GM21737 (cell line): ENCODE measurements around the gene FAM53B.
"Not testable (repeated sequence)": the region's sequence is repeated elsewhere in the genome, so short reads cannot be mapped to it uniquely, and the experiment has no call there.

Experiments
- ATAC-seq: cut with Tn5 transposase; IDR thresholded peaks from one replicate; pipeline ENCODE4 v1.9.1; 2021; ENCODE audit warnings: mild to moderate bottlenecking, moderate library complexity; ENCODE audit not compliant: unreplicated experiment

Gene FAM53B

GRCh38 chr10:124591123-124591495, 153.1 kb downstream of the FAM53B start:
- no peak for ATAC-seq

DNA sequence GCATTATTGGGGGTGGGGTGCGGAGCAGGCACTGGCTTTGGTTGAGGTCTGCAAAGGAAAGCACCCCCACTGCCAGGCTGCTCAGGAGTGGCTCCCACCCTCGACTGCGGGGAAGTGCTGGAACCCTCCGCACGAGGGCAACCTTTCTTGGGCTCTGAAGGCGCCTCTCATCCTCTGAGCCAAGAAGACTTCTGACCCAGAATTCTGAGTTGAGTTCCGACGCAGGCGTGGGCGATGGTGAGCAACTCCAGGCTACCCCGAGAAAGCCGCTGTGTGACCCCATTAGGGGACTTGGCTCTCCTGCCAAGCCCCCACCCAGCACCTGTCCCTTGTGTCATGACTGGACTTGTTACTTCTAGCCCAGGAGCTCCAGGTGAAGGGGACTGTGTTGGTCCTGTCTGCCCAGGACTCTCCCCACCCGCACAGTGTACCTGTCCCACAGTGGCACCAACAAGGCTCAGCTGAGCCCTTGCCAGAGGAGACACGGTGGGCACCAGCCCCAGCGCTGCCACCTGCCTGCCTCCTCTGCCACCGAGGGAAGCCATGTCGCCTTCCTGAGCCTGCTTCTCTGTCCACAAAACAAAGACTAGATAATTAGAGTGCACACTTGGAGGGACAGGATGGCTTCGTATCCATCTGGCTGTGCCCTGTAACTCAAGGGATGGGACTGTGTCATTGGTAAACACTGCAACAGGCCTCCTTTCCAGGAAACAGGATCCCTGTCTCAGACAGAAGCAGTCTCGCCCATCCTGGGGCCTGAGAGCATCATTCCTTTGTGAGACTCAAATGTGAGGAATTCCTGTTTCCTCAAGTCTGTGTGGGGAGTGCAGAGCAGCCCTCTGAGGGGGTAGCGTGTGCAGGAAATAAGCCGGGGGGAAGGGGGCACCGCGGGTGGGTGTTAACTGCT, 153.7 kb downstream of the FAM53B start:
- ATAC-seq = no peak

DNA sequence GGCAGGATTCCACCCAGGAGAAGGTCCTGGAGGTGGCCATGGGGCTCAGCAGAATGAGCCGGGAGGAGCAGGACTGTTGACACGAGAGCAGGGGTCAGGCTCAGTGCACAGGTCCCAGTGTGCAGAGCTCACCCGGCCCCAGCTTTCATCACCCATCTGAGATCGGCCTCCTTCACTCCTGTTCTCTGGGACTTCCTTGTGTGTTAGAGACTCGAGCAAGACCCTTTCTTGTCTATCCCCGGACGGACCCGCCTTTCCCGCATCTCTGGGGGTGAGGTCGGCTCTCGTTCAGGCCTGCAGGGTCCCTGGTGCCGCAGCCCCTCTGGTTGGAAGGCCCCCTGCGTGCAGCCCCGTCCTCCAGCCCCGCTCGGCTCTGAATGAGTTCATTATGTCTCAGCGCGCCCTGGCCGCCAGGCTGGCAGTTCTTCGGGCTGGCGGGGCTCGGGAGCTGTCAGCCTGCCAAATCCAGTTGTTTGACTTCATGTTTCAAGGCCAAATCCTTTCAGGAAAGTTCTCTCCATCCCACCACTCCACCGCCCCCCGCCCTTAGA, 154.6 kb downstream of the FAM53B start:
- no peak for ATAC-seq

DNA sequence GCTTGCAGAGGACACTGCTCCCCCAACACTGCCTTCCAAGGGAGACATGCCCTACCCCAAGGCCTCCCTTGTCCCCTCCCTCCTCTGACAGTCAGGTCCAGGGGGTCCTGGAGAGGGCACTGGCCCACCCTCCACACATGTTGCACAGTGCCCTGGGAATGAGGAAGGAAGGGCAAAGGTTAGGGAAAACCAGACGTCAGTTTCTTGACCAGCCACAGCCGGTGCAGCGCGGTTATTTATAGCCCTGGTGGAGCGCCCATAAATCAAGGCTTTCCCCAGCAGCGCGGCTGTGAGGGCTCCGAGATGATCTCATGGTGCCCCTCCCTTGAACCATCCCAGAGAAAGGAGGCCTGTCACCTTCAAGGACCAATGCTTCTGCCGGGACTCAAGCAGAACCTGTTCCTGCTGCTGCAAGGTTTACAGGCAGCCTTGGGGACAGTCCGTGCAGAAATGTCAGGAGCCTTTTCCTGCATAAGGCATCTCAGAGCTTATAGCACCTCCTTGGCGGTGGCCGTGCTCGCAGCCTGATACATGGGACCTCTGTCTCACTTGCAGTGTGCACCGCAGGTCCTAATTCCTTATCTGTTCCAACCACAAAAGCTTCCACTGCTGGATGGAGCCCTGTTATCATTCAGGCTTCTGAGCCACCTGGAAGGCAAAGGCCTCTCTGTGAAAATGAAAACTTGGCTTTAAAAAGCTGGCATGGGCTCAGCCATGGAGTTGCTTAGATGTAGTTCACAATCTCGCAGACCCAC, 155.3 kb downstream of the FAM53B start:
- ATAC-seq = no peak

- not testable (repeated sequence) for ATAC-seq
Measured at GRCh38 chr10:124588341-124588735, 155.8 kb downstream of the FAM53B start.

DNA sequence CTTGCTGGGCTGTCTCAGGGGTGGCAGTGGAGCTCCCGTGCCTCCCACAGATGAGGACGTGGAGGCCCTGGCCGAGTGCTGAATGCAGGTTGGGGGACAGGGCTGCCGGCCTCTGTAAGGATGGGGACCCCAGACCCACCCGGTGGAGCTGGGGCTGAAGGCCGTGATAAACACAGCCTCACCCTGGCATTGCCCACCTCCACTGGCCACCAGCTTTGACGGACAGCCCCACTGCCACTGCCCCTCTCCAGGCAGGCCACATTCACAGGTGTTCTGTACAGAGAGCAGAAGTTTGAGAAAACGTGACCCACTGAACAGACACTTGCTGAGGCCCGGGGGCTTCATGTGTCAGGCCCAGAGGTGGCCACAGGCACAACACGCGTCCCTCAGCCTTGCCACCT, 156.4 kb downstream of the FAM53B start:
- ATAC-seq = no peak

GRCh38 chr10:124586142-124586541, 158.0 kb downstream of the FAM53B start:
- ATAC-seq = no peak

DNA sequence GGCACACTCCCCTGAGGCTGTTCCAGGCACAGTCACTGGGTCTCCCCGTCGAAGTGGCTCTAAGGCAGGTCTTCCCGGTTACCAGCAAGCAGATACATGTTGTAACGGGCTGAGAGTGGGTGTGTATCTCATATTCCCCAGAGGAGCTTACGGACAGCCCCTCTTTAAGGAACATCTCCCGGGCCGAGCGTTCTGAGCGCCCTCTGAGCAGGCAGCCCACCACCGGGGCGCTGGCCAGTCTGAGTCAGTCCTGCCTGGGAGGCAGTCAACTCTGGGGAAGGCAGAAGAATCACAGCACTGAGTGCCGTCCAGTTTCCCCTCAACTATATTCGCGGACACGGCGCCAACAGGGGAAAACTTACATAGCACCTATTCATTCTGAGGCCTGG, 165.2 kb downstream of the FAM53B start:
- no peak for ATAC-seq

- no peak for ATAC-seq
Measured at GRCh38 chr10:124578231-124579010, 165.8 kb downstream of the FAM53B start.

DNA sequence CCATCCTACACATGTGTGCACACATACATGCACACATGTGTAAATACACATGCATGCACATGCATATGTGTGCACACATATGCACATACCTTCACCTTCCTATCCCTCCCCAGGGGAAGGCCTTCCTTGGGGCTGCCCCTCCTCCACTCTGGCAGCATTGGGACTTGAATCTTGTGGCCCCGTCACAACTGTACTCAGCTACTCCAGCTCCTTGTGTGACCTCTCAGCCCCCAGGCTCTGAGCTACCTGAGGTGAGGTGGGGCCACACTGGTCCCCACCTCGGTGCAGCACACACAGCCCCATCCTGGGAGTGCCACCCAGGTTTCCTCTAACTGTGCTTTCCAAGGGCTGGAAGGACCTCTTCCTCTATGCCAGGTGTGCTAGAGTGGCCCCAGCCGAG, 166.5 kb downstream of the FAM53B start:
- no peak for ATAC-seq

DNA sequence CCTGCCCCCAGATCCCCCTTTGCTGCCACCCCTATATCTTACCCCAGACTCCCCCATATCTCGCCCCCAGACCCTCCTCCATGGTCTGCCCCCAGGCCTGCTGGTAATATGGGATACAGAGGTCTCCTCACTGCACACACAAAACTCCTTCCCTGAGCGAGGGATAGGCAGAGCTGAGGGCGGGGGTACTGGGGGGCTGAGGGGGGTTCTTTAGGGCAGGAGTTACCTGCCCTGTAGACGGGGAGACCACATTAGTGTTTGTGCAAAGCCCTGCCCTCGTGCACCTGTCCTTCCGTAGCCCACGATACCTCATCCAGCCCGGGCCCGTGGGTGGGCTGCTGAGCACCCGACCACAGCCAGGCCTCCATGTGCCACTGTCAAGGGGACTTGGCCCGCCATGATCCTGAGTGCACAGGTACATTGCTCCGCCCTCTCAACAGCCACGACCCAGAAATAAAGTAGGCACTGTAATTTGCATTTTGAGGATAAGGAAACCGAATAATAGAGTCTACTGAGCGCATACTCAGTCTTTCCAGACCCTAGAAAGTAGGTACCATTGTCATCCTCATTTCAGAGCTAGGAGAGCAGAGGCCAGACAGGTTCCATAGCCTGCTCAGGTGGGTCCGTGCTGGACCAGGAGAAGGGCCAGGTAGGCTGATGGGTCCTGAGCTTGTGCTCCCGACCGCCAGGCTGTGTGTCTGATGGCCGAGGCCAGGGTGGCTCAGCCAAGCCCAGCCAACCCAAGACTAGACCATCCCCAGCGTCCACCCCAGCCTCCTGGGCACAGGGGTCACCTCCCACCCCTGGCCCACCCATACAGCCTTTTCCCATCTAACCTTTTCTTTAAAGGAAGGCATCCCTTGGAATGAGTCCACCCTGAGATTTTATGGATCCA, 167.4 kb downstream of the FAM53B start:
- no peak for ATAC-seq

GRCh38 chr10:124575107-124576035, 168.8 kb downstream of the FAM53B start:
- ATAC-seq = no peak

GRCh38 chr10:124574456-124575070, 169.6 kb downstream of the FAM53B start:
- no peak for ATAC-seq

- ATAC-seq = no peak
Measured at GRCh38 chr10:124573726-124574455, 170.3 kb downstream of the FAM53B start.

DNA sequence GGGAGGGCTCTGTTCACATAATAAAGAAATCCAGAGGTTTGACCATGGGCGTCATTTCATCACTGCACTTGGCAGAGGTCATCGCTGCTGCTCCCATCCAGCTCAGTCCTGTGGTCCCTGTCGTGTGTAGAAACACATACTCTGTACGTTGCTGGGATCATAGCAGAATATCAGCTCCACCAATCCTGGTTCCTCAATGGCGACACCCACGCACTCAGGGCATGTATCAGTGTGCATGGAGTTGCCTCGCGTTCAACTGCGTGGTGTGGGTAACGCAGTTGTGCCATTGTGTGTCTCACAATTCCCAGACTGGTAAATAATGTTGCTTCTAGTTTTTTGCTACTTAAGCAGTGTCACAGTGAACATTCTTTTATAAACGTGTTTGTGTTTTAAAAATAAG, 171.4 kb downstream of the FAM53B start:
- ATAC-seq = no peak

DNA sequence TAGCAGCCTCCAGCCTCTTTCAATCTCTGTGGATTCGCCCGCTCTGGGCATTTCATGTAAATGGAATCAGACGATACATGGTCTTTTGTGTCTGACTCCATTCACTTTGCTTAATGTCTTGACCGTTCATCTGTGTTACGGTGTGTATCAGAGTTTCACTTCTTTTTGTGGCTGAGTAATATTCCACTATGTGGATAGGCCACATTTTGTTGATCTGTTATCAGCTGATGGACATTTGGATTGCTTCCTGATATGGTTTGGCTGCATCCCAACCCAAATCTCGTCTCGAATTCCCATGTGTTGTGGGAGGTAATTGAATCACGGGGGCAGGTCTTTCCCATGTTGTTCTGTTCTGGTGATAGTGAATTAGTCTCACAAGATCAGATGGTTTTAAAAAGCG, 173.5 kb downstream of the FAM53B start:
- ATAC-seq = no peak

GRCh38 chr10:124569623-124570470, 174.3 kb downstream of the FAM53B start:
- ATAC-seq = no peak
